Thymus (tissue), 11 donors: ENCODE results near the gene CEP128. TPM values are rescaled to one million over a fixed set of nuclear protein-coding genes. Genes with fewer than 3 reads are reported as not detected.

Experiments
- DNase-seq, 9 donors: peaks; one replicate each; pipeline ENCODE4 v3.0.0-alpha.2; 2013; ENCODE audit warnings: low spot score in 9 of 9, low read depth in 6 of 9, missing footprints in 1 of 9
- H3K27ac ChIP-seq, 2 donors: one replicate each; pipeline ENCODE4 v1.5.1; 2013; ENCODE audit warnings: control low read depth in 1 of 2, low read depth in 1 of 2, low read length in 1 of 2, mild to moderate bottlenecking in 1 of 2, moderate library complexity in 1 of 2
- H3K27me3 ChIP-seq, 2 donors: one replicate each; pipeline ENCODE4 v1.5.1; 2013; ENCODE audit warnings: low read length in 1 of 2; ENCODE audit not compliant: control insufficient read depth in 2 of 2, insufficient read depth in 1 of 2
- H3K36me3 ChIP-seq, 2 donors: one replicate each; pipeline ENCODE4 v1.5.1; 2013; ENCODE audit warnings: low read length in 1 of 2, mild to moderate bottlenecking in 1 of 2, moderate library complexity in 1 of 2; ENCODE audit not compliant: control insufficient read depth in 2 of 2, insufficient read depth in 2 of 2
- H3K4me1 ChIP-seq, 2 donors: one replicate each; pipeline ENCODE4 v1.5.1; 2013; ENCODE audit warnings: low read length in 2 of 2; ENCODE audit not compliant: control insufficient read depth in 2 of 2, insufficient read depth in 2 of 2
- H3K4me3 ChIP-seq, 2 donors: one replicate each; pipeline ENCODE4 v1.5.1; 2013; ENCODE audit warnings: low read length in 2 of 2, control low read depth in 1 of 2, mild to moderate bottlenecking in 1 of 2
- H3K9me3 ChIP-seq, 2 donors: one replicate each; pipeline ENCODE4 v1.5.1; 2013; ENCODE audit warnings: low read length in 1 of 2, mild to moderate bottlenecking in 1 of 2; ENCODE audit not compliant: control insufficient read depth in 2 of 2, insufficient read depth in 1 of 2
- WGBS: extraction: QIAGEN DNeasy Blood & Tissue Kit; methylation state at CpG from one replicate; pipeline ENCODE4 v1.1.7; 2013; 5-methylcytosine and 5-hydroxymethylcytosine counted together
- polyA plus RNA-seq: library from polyadenylated mRNA; stranded (reverse); fragments of 200-250 nt; gene quantifications from one replicate; pipeline ENCODE4 v1.2.3, GENCODE V29; 2013
- total RNA-seq: library from RNA; stranded (reverse); fragments of 120-200 nt; gene quantifications from one replicate; pipeline ENCODE4 v1.2.4, GENCODE V29; 2013
- donor health status: healthy.

The CEP128 gene
- total and polyA plus RNA-seq, 2 donors = 7.6 to 63.5 TPM

GRCh38 chr14:80456209-80456608, 485.3 kb downstream of the CEP128 start:
- WGBS = 96% methylated on average over 1 of the region's 1 CpG
- H3K27me3 ChIP-seq = no peaks in the 10 kb centered on the region
- H3K27ac ChIP-seq = no peak overlapping the region
- no peaks in the 10 kb centered on the region for H3K4me1 ChIP-seq
- no peak overlapping the region for H3K4me3 ChIP-seq
- no peaks in the 10 kb centered on the region for H3K36me3 ChIP-seq
- DNase-seq = no peak
- no peaks in the 10 kb centered on the region for H3K9me3 ChIP-seq

GRCh38 chr14:80455031-80455430, 486.5 kb downstream of the CEP128 start:
- no peaks in the 10 kb centered on the region for H3K36me3 ChIP-seq
- no peak for DNase-seq
- H3K4me3 ChIP-seq = no peak overlapping the region
- H3K9me3 ChIP-seq = peaks cover 2 to 7% of the 10 kb centered on the region in 2 donors
- H3K4me1 ChIP-seq = no peaks in the 10 kb centered on the region
- H3K27me3 ChIP-seq = no peaks in the 10 kb centered on the region
- 79% methylated on average over 6 of the region's 6 CpGs for WGBS
- no peak overlapping the region for H3K27ac ChIP-seq

GRCh38 chr14:80448267-80448666, 493.3 kb downstream of the CEP128 start:
- no peaks in the 10 kb centered on the region for H3K4me1 ChIP-seq
- no peak for DNase-seq
- H3K27me3 ChIP-seq = no peaks in the 10 kb centered on the region
- H3K36me3 ChIP-seq = no peaks in the 10 kb centered on the region
- peaks cover 2 to 7% of the 10 kb centered on the region in 2 donors for H3K9me3 ChIP-seq
- H3K4me3 ChIP-seq = no peak overlapping the region
- WGBS = 97% methylated on average over 3 of the region's 3 CpGs
- H3K27ac ChIP-seq = no peak overlapping the region

- Histone ChIP-seq H3K4me1 (no peaks in the 10 kb centered on the region), H3K36me3 (no peaks in the 10 kb centered on the region), H3K4me3 (no peak overlapping the region), H3K9me3 (peaks cover 2 to 7% of the 10 kb centered on the region in 2 donors), H3K27me3 (no peaks in the 10 kb centered on the region), H3K27ac (no peak overlapping the region)
- no peak for DNase-seq
These were observed 494.1 kb downstream of the CEP128 start for GRCh38 chr14:80447392-80447791.

Other genes with a start within 250 kb of the CEP128 start
- gene TSHR, start 13.9 kb upstream of the CEP128 start, total RNA-seq = 20.1 TPM
- 10.3 TPM for gene TSHR, start 13.9 kb upstream of the CEP128 start, polyA plus RNA-seq